Measurements from ENCODE around the gene KIF21B. TPM values are rescaled to one million over a fixed set of nuclear protein-coding genes. Genes with fewer than 3 reads are reported as not detected.

The KIF21B gene
- total and polyA plus RNA-seq, 2 experiments from 2014 or later, result 0.18 to 1.3 TPM

DNA sequence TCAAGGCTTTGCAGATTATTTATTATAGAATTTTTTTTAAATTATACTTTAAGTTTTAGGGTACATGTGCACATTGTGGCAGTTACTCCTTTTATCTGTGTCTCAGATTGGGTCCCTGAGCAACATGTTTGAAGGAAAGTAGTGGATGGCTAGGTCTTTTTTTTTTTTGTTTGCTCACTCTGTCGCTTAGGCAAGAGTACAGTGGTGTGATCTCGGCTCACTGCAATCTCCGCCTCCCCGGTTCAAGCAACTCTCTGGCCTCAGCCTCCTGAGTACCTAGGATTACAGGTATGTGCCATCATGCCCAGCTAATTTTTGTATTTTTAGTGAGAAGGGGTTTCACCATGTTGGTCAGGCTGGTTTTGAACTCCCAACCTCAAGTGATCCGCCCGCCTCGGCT lies 39.6 kb upstream of the KIF21B start:
- no peak overlapping the region for H3K4me2 ChIP-seq
- DNase-seq (ENCODE audit: low spot score), result no peak
- H3K36me3 ChIP-seq (replicated peaks; ENCODE audit: insufficient read depth, low read depth), result no peaks in the 10 kb centered on the region
- H3K9me2 ChIP-seq (replicated peaks; ENCODE audit: insufficient read depth), result no peaks in the 10 kb centered on the region
- WGBS (ENCODE audit: low lambda C conversion rate, missing lambda C conversion rate), result 84% methylated on average over 7 of the region's 7 CpGs
- no peaks in the 10 kb centered on the region for H4K20me1 ChIP-seq (ENCODE audit: insufficient read depth, poor library complexity, severe bottlenecking)
- peaks cover 7% of the 10 kb centered on the region for H3K27me3 ChIP-seq
- TF ChIP-seq, protein P1, sequence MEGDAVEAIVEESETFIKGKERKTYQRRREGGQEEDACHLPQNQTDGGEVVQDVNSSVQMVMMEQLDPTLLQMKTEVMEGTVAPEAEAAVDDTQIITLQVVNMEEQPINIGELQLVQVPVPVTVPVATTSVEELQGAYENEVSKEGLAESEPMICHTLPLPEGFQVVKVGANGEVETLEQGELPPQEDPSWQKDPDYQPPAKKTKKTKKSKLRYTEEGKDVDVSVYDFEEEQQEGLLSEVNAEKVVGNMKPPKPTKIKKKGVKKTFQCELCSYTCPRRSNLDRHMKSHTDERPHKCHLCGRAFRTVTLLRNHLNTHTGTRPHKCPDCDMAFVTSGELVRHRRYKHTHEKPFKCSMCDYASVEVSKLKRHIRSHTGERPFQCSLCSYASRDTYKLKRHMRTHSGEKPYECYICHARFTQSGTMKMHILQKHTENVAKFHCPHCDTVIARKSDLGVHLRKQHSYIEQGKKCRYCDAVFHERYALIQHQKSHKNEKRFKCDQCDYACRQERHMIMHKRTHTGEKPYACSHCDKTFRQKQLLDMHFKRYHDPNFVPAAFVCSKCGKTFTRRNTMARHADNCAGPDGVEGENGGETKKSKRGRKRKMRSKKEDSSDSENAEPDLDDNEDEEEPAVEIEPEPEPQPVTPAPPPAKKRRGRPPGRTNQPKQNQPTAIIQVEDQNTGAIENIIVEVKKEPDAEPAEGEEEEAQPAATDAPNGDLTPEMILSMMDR (IDR thresholded peaks at IDR 0.05; ENCODE audit: poor library complexity), result no peak
- TF ChIP-seq EZH2 (IDR thresholded peaks at IDR 0.05; ENCODE audit: borderline replicate concordance), result no peak
- H3K27ac ChIP-seq, result no peak overlapping the region
- no peak overlapping the region for H2AFZ ChIP-seq
- H3K4me1 ChIP-seq (ENCODE audit: insufficient read depth), result no peaks in the 10 kb centered on the region
- H3K9me3 ChIP-seq (ENCODE audit: low read depth), result no peaks in the 10 kb centered on the region
- H3K79me2 ChIP-seq, result no peaks in the 10 kb centered on the region
- H3K4me3 ChIP-seq, result no peak overlapping the region

DNA sequence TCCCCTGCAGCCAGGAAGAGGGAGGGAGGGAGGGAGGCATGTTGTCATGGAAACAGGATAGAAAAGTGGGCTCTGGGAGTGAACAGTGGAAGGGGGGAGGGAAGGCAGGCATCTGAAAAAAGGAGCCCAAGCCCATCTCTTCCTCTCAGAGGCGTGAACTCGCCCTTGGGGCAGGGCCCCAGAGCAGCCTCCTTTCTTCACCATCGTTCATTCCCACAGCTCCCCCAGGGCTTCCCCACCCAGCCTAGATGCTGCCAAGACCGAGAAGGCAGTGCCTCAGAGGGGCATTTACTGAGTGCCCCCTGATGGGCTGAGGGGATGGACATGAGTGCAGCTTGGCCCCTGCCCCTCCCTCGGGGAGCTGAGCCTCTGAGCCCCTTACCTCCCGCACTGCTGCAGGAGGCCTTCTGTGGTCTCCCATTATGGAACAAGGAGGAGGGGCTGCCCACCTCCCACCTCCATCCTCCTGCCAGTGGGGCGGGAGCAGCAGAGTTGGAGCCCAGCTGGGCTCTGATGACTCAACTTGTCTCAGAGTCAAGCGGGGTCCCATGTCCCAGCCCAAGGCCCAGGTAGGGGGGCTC lies 39.1 kb upstream of the KIF21B start:
- Histone ChIP-seq H3K27ac (no peak overlapping the region), H4K20me1 (ENCODE audit: insufficient read depth, poor library complexity, severe bottlenecking) (no peaks in the 10 kb centered on the region), H3K4me3 (no peak overlapping the region), H3K36me3 (replicated peaks; ENCODE audit: insufficient read depth, low read depth) (no peaks in the 10 kb centered on the region), H3K27me3 (peaks cover 7% of the 10 kb centered on the region), H3K9me2 (replicated peaks; ENCODE audit: insufficient read depth) (no peaks in the 10 kb centered on the region), H2AFZ (no peak overlapping the region), H3K9me3 (ENCODE audit: low read depth) (no peaks in the 10 kb centered on the region), H3K4me1 (ENCODE audit: insufficient read depth) (no peaks in the 10 kb centered on the region), H3K4me2 (no peak overlapping the region), H3K79me2 (no peaks in the 10 kb centered on the region)
- WGBS (ENCODE audit: low lambda C conversion rate, missing lambda C conversion rate), result 67% methylated on average over 8 of the region's 8 CpGs
- no peak for DNase-seq (ENCODE audit: low spot score)
- TF ChIP-seq EZH2 (IDR thresholded peaks at IDR 0.05; ENCODE audit: borderline replicate concordance) (no peak), EZH2phosphoT487 (IDR thresholded peaks at IDR 0.05; ENCODE audit: low read depth, severe bottlenecking, unreplicated experiment) (no peak)
- TF ChIP-seq, protein P1 (IDR thresholded peaks at IDR 0.05; ENCODE audit: poor library complexity), result no peak

DNA sequence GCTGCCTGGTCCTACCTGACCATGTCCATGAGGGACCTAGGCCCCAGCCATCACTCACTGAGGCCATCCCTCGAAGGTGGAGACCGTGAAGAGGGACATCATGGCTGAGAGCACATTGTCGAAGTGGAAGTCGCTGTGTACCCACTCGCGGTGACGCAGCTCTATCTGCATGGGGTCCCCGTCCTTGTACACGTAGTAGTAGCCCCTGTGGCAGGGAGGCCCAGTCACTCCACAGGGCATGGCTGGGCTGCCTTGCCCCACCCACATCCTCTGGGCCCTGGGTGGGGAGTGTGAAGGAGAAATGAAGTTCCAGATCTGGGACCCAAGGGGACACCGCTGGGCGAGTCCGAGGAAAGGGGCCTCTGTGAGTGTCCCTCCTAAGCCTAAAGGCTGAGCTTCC lies 38.4 kb upstream of the KIF21B start:
- Histone ChIP-seq H3K27me3 (peaks cover 7% of the 10 kb centered on the region), H3K79me2 (no peaks in the 10 kb centered on the region), H3K4me2 (no peak overlapping the region), H3K27ac (no peak overlapping the region), H3K9me3 (ENCODE audit: low read depth) (no peaks in the 10 kb centered on the region), H3K4me1 (ENCODE audit: insufficient read depth) (no peaks in the 10 kb centered on the region), H3K9me2 (replicated peaks; ENCODE audit: insufficient read depth) (no peaks in the 10 kb centered on the region), H2AFZ (no peak overlapping the region), H3K4me3 (no peak overlapping the region), H4K20me1 (ENCODE audit: insufficient read depth, poor library complexity, severe bottlenecking) (no peaks in the 10 kb centered on the region), H3K36me3 (replicated peaks; ENCODE audit: insufficient read depth, low read depth) (no peaks in the 10 kb centered on the region)
- 95% methylated on average over 12 of the region's 12 CpGs for WGBS (ENCODE audit: low lambda C conversion rate, missing lambda C conversion rate)
- TF ChIP-seq EZH2 (IDR thresholded peaks at IDR 0.05; ENCODE audit: borderline replicate concordance), result no peak
- no peak for TF ChIP-seq EZH2phosphoT487 (IDR thresholded peaks at IDR 0.05; ENCODE audit: low read depth, severe bottlenecking, unreplicated experiment)
- TF ChIP-seq, protein P1 (IDR thresholded peaks at IDR 0.05; ENCODE audit: poor library complexity), result no peak
- no peak for DNase-seq (ENCODE audit: low spot score)

DNA sequence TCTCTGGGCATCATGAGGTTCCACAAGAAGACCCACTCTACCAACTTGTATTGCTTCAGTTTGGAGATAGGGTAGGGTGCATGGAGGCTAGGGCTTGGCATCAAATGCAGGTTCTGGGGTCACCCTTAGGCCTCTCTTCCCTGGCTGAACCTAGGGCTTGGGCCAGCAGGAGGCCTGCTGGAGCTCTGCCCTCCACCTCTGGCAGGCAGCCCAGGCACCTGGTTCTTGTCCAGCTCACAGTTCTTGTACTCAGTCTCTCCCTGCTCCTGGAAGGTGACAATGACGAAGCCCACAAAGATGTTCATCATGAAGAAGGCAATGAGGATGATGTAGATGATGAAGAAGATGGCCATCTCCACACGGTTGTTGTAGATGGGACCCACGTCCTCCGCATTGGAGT lies 37.5 kb upstream of the KIF21B start:
- 86% methylated on average over 4 of the region's 4 CpGs for WGBS (ENCODE audit: low lambda C conversion rate, missing lambda C conversion rate)
- DNase-seq (ENCODE audit: low spot score), result no peak
- H4K20me1 ChIP-seq (ENCODE audit: insufficient read depth, poor library complexity, severe bottlenecking), result no peaks in the 10 kb centered on the region
- H3K4me3 ChIP-seq, result no peak overlapping the region
- TF ChIP-seq EZH2phosphoT487 (IDR thresholded peaks at IDR 0.05; ENCODE audit: low read depth, severe bottlenecking, unreplicated experiment), result no peak
- TF ChIP-seq, protein P1 (IDR thresholded peaks at IDR 0.05; ENCODE audit: poor library complexity), result no peak
- no peak for TF ChIP-seq EZH2 (IDR thresholded peaks at IDR 0.05; ENCODE audit: borderline replicate concordance)
- no peaks in the 10 kb centered on the region for H3K79me2 ChIP-seq
- H3K9me3 ChIP-seq (ENCODE audit: low read depth), result no peaks in the 10 kb centered on the region
- H3K27ac ChIP-seq, result no peak overlapping the region
- H3K4me2 ChIP-seq, result no peak overlapping the region
- H3K36me3 ChIP-seq (replicated peaks; ENCODE audit: insufficient read depth, low read depth), result no peaks in the 10 kb centered on the region
- H3K27me3 ChIP-seq, result peaks cover 7% of the 10 kb centered on the region
- no peaks in the 10 kb centered on the region for H3K4me1 ChIP-seq (ENCODE audit: insufficient read depth)
- H3K9me2 ChIP-seq (replicated peaks; ENCODE audit: insufficient read depth), result no peaks in the 10 kb centered on the region
- H2AFZ ChIP-seq, result no peak overlapping the region
